WTC11 (cell line): ENCODE measurements around the gene NAA16. TPM values are rescaled to one million over a fixed set of nuclear protein-coding genes. Genes with fewer than 3 reads are reported as not detected.

ENCODE experiments used
- ATAC-seq: fragments of 200-7000 bp; cut with Tn5 transposase; 2 replicates; pipeline ENCODE4 v1.10.0; 2021; ENCODE audit warnings: mild to moderate bottlenecking, moderate library complexity
- CTCF ChIA-PET: fragments of 300-600 bp; sonication (Branson Sonifier 250); formaldehyde crosslinking; loops from one replicate; lab custom pipeline; 2021; ENCODE audit warnings: antibody characterized with exemption; lab: Charles Lee
- POLR2A ChIA-PET: fragments of 350-600 bp; sonication (Branson Sonifier 250); formaldehyde crosslinking; loops from one replicate; lab custom pipeline; 2021; ENCODE audit warnings: antibody characterized with exemption; lab: Charles Lee
- DNase-seq: peaks from one replicate; pipeline ENCODE4 v3.0.0; 2021; ENCODE audit warnings: low spot score
- H3K27ac Mint-ChIP-seq: 2 replicates; pipeline ENCODE4 v1.8.0; 2021; ENCODE audit warnings: mixed read lengths
- H3K27me3 Mint-ChIP-seq: 2 replicates; pipeline ENCODE4 v1.8.0; 2021; ENCODE audit warnings: low read depth, mild to moderate bottlenecking, moderate library complexity, mixed read lengths
- H3K36me3 Mint-ChIP-seq: 2 replicates; pipeline ENCODE4 v1.8.0; 2021; ENCODE audit warnings: mixed read lengths
- H3K4me1 Mint-ChIP-seq: 2 replicates; pipeline ENCODE4 v1.8.0; 2022; ENCODE audit warnings: mixed read lengths
- H3K4me3 Mint-ChIP-seq: 2 replicates; pipeline ENCODE4 v1.8.0; 2021; ENCODE audit warnings: mild to moderate bottlenecking, moderate library complexity, mixed read lengths
- H3K9me3 Mint-ChIP-seq: 2 replicates; pipeline ENCODE4 v1.8.0; 2021; ENCODE audit warnings: mixed read lengths
- CREM ChIP-seq: sonication (generic); formaldehyde crosslinking; IDR thresholded peaks from 2 replicates; pipeline ENCODE4 v1.8.1; 2022; ENCODE audit warnings: mild to moderate bottlenecking, missing genetic modification reagents, moderate library complexity
- EMX1 ChIP-seq: fragments of 250-450 bp; sonication (Bioruptor Pico); IDR thresholded peaks from 2 replicates; pipeline ENCODE4 v1.8.0; 2021; ENCODE audit warnings: mild to moderate bottlenecking
- ETV6 ChIP-seq: sonication (generic); formaldehyde crosslinking; IDR thresholded peaks from 2 replicates; pipeline ENCODE4 v1.8.1; 2022; ENCODE audit warnings: mild to moderate bottlenecking, missing genetic modification reagents
- GRHL2 ChIP-seq: fragments of 250-450 bp; sonication (Bioruptor Pico); IDR thresholded peaks from 2 replicates; pipeline ENCODE4 v1.8.0; 2022; ENCODE audit warnings: mild to moderate bottlenecking, moderate library complexity; ENCODE audit not compliant: insufficient replicate concordance, severe bottlenecking
- HMGA2 ChIP-seq: fragments of 250-450 bp; sonication (Bioruptor Pico); IDR thresholded peaks from 2 replicates; pipeline ENCODE4 v1.4.0; 2021; ENCODE audit warnings: mild to moderate bottlenecking, moderate library complexity
- RORB ChIP-seq: fragments of 250-450 bp; sonication (Bioruptor Pico); IDR thresholded peaks from 2 replicates; pipeline ENCODE4 v1.9.0; 2021; ENCODE audit warnings: mild to moderate bottlenecking
- SOX15 ChIP-seq: fragments of 250-450 bp; sonication (Bioruptor Pico); IDR thresholded peaks from 2 replicates; pipeline ENCODE4 v1.9.0; 2021; ENCODE audit warnings: mild to moderate bottlenecking
- SP1 ChIP-seq: sonication (generic); formaldehyde crosslinking; conservative IDR thresholded peaks from 2 replicates; pipeline ENCODE4 v1.8.1; 2022; ENCODE audit warnings: missing genetic modification reagents
- TCF7 ChIP-seq: sonication (generic); formaldehyde crosslinking; IDR thresholded peaks from 2 replicates; pipeline ENCODE4 v1.8.0; 2022; ENCODE audit warnings: mild to moderate bottlenecking, low read depth, missing genetic modification reagents, moderate library complexity
- TEAD4 ChIP-seq: sonication (generic); formaldehyde crosslinking; IDR thresholded peaks from 2 replicates; pipeline ENCODE4 v1.8.0; 2022; ENCODE audit warnings: mild to moderate bottlenecking, missing genetic modification reagents
- ZNF317 ChIP-seq: sonication (generic); formaldehyde crosslinking; IDR thresholded peaks from 2 replicates; pipeline ENCODE4 v1.8.1; 2023; ENCODE audit warnings: low read depth, mild to moderate bottlenecking, moderate library complexity, missing genetic modification reagents, borderline replicate concordance
- ZNF396 ChIP-seq: fragments of 250-450 bp; sonication (Bioruptor Pico); IDR thresholded peaks from 2 replicates; pipeline ENCODE4 v1.8.0; 2021; ENCODE audit warnings: mild to moderate bottlenecking, moderate library complexity, borderline replicate concordance
- total RNA-seq: library from RNA; stranded (reverse); gene quantifications from 3 replicates; pipeline ENCODE4 v1.2.3, GENCODE V29; 2021
- TF ChIP-seq, protein P1 (sequence below): sonication (generic); formaldehyde crosslinking; IDR thresholded peaks from 2 replicates; pipeline ENCODE4 v1.8.1; 2022; ENCODE audit warnings: mild to moderate bottlenecking, moderate library complexity, missing genetic modification reagents
- TF ChIP-seq, protein P2 (sequence below): fragments of 250-450 bp; sonication (Bioruptor Pico); IDR thresholded peaks from 2 replicates; pipeline ENCODE4 v2.1.2; 2022; ENCODE audit warnings: mild to moderate bottlenecking, moderate library complexity
- TF ChIP-seq, protein P3 (sequence below): sonication (generic); formaldehyde crosslinking; IDR thresholded peaks from 2 replicates; pipeline ENCODE4 v1.8.1; 2022; ENCODE audit warnings: mild to moderate bottlenecking, missing genetic modification reagents, moderate library complexity, borderline replicate concordance
- TF ChIP-seq, protein P4 (sequence below): fragments of 250-450 bp; sonication (Bioruptor Pico); conservative IDR thresholded peaks from 2 replicates; pipeline ENCODE4 v1.9.0; 2021; ENCODE audit warnings: mild to moderate bottlenecking
- TF ChIP-seq, protein P5 (sequence below): sonication (generic); formaldehyde crosslinking; IDR thresholded peaks from 2 replicates; pipeline ENCODE4 v1.8.1; 2023; ENCODE audit warnings: mild to moderate bottlenecking, missing genetic modification reagents, moderate library complexity
- TF ChIP-seq, protein P6 (sequence below): sonication (generic); formaldehyde crosslinking; IDR thresholded peaks from 2 replicates; pipeline ENCODE4 v1.8.0; 2023; ENCODE audit warnings: missing genetic modification reagents
- TF ChIP-seq, protein P7 (sequence below): sonication (generic); formaldehyde crosslinking; IDR thresholded peaks from 2 replicates; pipeline ENCODE4 v1.8.1; 2023; ENCODE audit warnings: mild to moderate bottlenecking, missing genetic modification reagents, moderate library complexity
- TF ChIP-seq, protein P8 (sequence below): sonication (generic); formaldehyde crosslinking; IDR thresholded peaks from 2 replicates; pipeline ENCODE4 v1.8.0; 2023; ENCODE audit warnings: mild to moderate bottlenecking, missing genetic modification reagents
- TF ChIP-seq, protein P9 (sequence below): sonication (generic); formaldehyde crosslinking; IDR thresholded peaks from 2 replicates; pipeline ENCODE4 v1.8.1; 2022; ENCODE audit warnings: missing genetic modification reagents, borderline replicate concordance

The NAA16 gene
- total RNA-seq, 1 experiment from 2014 or later, result 32.5 TPM

DNA sequence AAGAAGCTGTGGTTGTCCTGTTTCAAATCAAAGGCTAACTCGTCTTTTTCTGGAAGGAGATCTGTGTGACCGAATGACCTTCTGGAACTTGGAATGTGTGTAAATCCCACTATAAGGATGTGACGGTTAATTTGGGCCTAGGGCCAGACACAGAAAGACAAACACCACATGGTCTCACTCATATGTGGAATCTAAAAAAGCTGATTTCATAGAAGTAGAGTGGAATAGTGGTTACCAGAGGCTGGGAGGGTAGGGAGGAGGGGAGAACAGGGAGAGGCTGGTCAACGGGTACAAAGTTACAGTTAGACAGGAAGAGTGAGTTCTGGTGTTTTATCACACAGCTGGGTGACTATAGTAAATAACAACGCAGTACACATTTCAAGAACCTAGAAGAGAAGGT lies 107.0 kb downstream of the NAA16 start:
- ATAC-seq (no peak), DNase-seq (no peak)
- Mint-ChIP-seq H3K36me3 (no peaks in the 10 kb centered on the region), H3K4me1 (peaks cover 9% of the 10 kb centered on the region), H3K27ac (no peak overlapping the region), H3K4me3 (no peak overlapping the region), H3K9me3 (peaks cover 6% of the 10 kb centered on the region), H3K27me3 (no peaks in the 10 kb centered on the region)
- ChIA-PET CTCF (no interaction called here), POLR2A (no interaction called here)
- TF ChIP-seq, protein P1, sequence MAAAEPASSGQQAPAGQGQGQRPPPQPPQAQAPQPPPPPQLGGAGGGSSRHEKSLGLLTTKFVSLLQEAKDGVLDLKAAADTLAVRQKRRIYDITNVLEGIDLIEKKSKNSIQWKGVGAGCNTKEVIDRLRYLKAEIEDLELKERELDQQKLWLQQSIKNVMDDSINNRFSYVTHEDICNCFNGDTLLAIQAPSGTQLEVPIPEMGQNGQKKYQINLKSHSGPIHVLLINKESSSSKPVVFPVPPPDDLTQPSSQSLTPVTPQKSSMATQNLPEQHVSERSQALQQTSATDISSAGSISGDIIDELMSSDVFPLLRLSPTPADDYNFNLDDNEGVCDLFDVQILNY (CRISPR knock-in tag), result no peak
- TF ChIP-seq SP1 (no peak), EMX1 (CRISPR knock-in tag) (no peak), TEAD4 (CRISPR knock-in tag) (no peak), ZNF396 (CRISPR knock-in tag) (no peak), HMGA2 (CRISPR knock-in tag) (no peak), GRHL2 (no peak), ZNF317 (CRISPR knock-in tag) (no peak), RORB (CRISPR knock-in tag) (no peak), SOX15 (CRISPR knock-in tag) (no peak), CREM (CRISPR knock-in tag) (no peak), TCF7 (CRISPR knock-in tag) (no peak), ETV6 (CRISPR knock-in tag) (no peak)
- TF ChIP-seq, protein P2, sequence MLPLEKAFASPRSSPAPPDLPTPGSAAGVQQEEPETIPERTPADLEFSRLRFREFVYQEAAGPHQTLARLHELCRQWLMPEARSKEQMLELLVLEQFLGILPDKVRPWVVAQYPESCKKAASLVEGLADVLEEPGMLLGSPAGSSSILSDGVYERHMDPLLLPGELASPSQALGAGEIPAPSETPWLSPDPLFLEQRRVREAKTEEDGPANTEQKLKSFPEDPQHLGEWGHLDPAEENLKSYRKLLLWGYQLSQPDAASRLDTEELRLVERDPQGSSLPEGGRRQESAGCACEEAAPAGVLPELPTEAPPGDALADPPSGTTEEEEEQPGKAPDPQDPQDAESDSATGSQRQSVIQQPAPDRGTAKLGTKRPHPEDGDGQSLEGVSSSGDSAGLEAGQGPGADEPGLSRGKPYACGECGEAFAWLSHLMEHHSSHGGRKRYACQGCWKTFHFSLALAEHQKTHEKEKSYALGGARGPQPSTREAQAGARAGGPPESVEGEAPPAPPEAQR (CRISPR knock-in tag), result no peak
- TF ChIP-seq, protein P3, sequence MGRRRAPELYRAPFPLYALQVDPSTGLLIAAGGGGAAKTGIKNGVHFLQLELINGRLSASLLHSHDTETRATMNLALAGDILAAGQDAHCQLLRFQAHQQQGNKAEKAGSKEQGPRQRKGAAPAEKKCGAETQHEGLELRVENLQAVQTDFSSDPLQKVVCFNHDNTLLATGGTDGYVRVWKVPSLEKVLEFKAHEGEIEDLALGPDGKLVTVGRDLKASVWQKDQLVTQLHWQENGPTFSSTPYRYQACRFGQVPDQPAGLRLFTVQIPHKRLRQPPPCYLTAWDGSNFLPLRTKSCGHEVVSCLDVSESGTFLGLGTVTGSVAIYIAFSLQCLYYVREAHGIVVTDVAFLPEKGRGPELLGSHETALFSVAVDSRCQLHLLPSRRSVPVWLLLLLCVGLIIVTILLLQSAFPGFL (CRISPR knock-in tag), result no peak
- TF ChIP-seq, protein P4, sequence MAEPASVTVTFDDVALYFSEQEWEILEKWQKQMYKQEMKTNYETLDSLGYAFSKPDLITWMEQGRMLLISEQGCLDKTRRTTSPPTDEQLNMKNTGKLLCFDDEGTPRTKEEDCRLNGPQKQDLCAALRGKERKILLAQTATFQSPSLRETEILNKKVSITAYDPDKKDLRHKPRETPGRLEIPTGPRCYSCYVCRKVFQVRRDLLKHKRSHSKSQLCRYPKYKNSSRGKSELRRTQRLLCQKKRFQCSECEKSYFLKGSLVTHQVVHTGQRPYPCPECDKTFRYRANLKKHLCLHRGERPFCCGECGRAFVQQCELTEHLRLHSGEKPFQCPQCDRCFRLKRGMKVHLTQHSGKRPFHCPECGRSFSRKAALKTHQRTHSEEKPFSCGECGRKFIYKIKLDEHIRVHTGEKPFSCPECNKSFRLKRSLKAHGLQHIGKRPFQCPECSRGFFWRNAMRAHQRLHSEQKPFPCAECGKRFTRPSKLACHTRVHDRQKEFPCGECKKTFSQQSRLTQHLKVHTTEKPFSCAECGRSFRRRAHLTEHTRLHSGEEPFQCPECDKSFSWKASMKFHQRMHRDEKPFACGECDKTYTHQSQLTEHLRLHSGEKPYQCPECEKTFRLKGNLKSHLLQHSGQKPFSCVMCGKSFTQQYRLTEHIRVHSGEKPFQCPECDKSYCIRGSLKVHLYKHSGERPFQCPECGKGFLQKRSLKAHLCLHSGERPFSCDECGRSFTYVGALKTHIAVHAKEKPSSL, result no peak
- TF ChIP-seq, protein P5, sequence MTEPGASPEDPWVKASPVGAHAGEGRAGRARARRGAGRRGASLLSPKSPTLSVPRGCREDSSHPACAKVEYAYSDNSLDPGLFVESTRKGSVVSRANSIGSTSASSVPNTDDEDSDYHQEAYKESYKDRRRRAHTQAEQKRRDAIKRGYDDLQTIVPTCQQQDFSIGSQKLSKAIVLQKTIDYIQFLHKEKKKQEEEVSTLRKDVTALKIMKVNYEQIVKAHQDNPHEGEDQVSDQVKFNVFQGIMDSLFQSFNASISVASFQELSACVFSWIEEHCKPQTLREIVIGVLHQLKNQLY, result no peak
- TF ChIP-seq, protein P6, sequence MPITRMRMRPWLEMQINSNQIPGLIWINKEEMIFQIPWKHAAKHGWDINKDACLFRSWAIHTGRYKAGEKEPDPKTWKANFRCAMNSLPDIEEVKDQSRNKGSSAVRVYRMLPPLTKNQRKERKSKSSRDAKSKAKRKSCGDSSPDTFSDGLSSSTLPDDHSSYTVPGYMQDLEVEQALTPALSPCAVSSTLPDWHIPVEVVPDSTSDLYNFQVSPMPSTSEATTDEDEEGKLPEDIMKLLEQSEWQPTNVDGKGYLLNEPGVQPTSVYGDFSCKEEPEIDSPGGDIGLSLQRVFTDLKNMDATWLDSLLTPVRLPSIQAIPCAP, result no peak
- TF ChIP-seq, protein P7, sequence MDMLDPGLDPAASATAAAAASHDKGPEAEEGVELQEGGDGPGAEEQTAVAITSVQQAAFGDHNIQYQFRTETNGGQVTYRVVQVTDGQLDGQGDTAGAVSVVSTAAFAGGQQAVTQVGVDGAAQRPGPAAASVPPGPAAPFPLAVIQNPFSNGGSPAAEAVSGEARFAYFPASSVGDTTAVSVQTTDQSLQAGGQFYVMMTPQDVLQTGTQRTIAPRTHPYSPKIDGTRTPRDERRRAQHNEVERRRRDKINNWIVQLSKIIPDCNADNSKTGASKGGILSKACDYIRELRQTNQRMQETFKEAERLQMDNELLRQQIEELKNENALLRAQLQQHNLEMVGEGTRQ (CRISPR knock-in tag), result no peak

DNA sequence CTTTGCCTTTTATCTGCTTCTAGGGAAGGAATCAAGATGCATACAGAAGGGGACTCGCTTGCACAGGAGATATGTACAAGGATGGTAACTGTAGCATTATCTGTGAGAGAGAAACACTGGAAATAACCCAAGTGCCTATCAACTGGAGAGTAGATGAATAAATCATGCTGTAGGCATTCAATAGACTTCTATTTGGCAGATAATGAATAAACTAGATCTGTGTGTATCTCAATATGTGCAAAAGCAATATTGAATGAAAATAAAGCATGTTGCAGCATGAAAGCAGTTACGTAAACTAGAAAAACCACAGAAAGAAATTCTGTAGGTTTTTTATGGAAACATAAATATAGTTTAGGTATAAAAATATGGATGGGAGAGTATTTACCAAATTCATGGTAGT lies 107.7 kb downstream of the NAA16 start:
- ChIA-PET POLR2A (no interaction called here), CTCF (no interaction called here)
- DNase-seq (no peak), ATAC-seq (no peak)
- Mint-ChIP-seq H3K4me1 (peaks cover 9% of the 10 kb centered on the region), H3K36me3 (no peaks in the 10 kb centered on the region), H3K9me3 (peaks cover 6% of the 10 kb centered on the region), H3K27ac (no peak overlapping the region)
- TF ChIP-seq, protein P8, sequence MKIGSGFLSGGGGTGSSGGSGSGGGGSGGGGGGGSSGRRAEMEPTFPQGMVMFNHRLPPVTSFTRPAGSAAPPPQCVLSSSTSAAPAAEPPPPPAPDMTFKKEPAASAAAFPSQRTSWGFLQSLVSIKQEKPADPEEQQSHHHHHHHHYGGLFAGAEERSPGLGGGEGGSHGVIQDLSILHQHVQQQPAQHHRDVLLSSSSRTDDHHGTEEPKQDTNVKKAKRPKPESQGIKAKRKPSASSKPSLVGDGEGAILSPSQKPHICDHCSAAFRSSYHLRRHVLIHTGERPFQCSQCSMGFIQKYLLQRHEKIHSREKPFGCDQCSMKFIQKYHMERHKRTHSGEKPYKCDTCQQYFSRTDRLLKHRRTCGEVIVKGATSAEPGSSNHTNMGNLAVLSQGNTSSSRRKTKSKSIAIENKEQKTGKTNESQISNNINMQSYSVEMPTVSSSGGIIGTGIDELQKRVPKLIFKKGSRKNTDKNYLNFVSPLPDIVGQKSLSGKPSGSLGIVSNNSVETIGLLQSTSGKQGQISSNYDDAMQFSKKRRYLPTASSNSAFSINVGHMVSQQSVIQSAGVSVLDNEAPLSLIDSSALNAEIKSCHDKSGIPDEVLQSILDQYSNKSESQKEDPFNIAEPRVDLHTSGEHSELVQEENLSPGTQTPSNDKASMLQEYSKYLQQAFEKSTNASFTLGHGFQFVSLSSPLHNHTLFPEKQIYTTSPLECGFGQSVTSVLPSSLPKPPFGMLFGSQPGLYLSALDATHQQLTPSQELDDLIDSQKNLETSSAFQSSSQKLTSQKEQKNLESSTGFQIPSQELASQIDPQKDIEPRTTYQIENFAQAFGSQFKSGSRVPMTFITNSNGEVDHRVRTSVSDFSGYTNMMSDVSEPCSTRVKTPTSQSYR (CRISPR knock-in tag), result no peak
- TF ChIP-seq, protein P1 (CRISPR knock-in tag), result no peak
- no peak for TF ChIP-seq SP1
- TF ChIP-seq, protein P9, sequence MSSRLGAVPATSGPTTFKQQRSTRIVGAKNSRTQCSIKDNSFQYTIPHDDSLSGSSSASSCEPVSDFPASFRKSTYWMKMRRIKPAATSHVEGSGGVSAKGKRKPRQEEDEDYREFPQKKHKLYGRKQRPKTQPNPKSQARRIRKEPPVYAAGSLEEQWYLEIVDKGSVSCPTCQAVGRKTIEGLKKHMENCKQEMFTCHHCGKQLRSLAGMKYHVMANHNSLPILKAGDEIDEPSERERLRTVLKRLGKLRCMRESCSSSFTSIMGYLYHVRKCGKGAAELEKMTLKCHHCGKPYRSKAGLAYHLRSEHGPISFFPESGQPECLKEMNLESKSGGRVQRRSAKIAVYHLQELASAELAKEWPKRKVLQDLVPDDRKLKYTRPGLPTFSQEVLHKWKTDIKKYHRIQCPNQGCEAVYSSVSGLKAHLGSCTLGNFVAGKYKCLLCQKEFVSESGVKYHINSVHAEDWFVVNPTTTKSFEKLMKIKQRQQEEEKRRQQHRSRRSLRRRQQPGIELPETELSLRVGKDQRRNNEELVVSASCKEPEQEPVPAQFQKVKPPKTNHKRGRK (CRISPR knock-in tag), result no peak
- TF ChIP-seq, all 79 proteins: peak for 0
- no peaks in the 10 kb centered on the region for H3K27me3 Mint-ChIP-seq
- H3K4me3 Mint-ChIP-seq, result no peak overlapping the region
